NCI-H2107 treated with DMSO at 0.1 percent for 48 hours (cell line): ENCODE data around the gene TEAD1.

Experiments
- DNase-seq: peaks from one replicate; lab custom pipeline; 2025; ENCODE audit not compliant: unreplicated experiment; lab: John Stamatoyannopoulos, UW

The TEAD1 gene

GRCh38 chr11:12806113-12806512 lies 131.9 kb downstream of the TEAD1 start:
- no peak for DNase-seq

DNA sequence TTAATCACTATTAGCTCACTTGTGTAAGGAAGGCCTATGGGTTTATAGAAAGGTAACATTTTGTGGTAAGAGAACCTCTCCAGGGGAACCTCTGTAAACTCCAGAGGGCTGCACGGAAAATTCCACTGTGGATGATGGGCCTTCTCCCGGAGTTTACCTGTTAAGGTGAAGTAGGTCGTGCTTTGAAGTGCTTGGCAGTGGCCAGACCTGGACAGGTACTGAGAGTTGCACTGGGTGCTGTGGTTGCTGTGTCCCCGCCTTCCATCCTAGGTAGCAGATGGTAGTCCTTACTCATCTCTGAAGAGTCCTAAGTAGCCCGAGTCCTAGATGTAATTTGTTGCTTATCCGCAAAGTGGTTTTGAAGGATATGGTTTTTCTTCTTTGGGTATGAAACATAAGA lies 133.4 kb downstream of the TEAD1 start:
- no peak for DNase-seq

DNA sequence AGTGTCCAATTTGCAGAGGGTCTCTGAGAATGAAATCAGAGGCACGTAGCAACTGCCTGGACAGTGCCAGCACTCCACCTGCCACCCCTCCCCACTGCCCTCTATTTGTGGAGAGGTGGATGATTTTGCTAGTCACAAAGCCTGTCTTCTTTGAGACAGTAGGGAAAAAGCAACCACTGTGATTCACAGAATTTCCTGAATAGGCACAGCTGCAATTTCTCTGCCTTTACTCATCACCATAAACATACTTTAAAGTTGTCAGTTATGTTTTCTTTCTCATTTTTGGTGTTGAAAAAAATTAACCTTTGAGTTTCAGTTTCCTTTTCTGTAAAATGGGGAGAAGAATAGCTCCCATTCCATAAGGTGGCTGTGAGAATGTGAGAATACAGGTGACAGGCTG lies 134.3 kb downstream of the TEAD1 start:
- DNase-seq: no peak

DNA sequence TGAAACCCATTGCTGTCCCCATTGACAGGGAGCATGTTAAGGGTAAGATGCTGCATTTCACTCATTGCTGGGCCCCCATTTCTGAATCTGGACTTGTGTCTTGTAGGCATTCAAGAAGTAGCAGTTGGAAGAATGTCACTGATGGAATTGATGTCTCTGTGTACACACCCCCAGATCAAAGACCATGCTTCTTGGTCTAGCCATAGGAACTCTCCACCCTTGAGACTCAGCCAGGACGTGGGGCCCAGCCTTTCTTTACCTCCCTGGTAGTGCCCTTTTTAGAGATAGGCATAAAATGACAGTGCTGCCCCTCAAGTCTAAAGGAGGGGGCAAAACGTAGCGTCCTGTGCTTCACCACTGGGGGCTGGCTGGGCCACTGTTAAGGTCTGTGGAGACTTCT lies 135.1 kb downstream of the TEAD1 start:
- no peak for DNase-seq

DNA sequence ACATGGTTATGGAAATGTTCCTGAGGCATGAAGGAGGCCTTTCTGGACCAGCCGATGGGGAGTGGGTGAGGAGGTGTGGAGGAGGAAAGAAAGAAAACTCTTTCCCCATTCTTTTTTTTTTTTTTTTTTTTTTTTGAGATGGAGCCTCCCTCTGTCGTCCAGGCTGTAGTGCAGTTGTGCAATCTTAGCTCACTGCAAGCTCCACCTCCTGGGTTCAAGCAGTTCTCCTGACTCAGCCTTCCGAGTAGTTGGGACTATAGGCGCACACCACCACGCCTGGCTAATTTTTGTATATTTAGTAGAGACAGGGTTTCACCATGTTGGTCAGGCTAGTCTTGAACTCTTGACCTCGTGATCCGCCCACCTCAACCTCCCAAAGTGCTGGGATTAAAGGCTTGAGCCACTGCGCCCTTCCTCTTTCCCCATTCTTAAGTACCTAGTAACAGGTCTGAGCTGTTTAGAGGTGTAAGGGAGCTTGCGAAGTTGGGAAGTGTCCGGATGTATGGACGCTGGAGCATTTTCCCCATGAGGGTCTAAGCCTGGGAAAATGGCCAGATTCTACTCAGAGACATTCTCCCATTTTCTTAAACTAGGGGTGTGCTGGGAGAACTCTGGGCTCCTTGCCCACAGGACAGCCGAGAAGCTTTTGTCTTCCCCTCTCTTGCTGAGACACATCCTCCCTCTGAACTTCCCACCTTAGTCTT lies 135.8 kb downstream of the TEAD1 start:
- DNase-seq: no peak

- no peak for DNase-seq
These were observed 136.3 kb downstream of the TEAD1 start for GRCh38 chr11:12810568-12810894.

- DNase-seq: no peak
These were observed 137.6 kb downstream of the TEAD1 start for GRCh38 chr11:12811861-12812260.

DNA sequence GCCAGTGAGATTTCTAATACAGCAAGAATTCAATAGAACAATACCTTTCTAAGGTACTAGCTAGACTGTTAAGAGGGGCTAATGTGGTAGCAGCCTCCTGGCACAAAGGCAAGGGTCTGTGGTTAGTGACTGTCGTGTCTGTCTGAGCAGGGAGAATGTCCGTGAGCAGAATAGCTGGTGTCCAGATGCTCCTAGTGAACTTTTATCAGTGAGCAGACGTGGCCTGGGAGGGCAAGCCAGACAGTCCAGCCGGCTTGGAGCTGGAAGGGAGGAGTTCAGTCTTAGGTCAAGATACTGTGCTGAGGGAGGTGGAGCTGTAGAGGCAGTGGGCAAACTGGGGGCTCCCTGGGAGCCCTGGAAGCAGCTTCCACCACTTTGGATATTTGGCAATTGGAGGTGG lies 138.6 kb downstream of the TEAD1 start:
- no peak for DNase-seq

GRCh38 chr11:12813371-12814225 lies 139.4 kb downstream of the TEAD1 start:
- DNase-seq: no peak

DNA sequence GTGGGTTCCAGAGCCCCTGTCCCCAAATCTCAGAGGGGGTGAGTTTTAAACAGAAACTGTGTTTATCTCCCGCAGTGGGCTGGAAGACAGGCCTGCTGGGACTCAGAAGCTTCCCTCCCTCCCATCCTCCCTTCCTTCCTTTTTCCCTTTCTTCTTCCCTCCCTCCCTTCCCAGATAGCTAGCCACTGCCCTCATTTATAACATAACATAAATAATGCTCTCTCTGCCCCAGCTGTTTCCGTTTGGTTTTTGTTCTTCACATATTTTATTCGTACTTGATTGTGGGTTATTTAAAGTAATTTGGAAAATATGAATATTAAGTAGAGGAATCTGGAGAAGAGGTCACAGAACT lies 140.9 kb downstream of the TEAD1 start:
- DNase-seq: no peak

DNA sequence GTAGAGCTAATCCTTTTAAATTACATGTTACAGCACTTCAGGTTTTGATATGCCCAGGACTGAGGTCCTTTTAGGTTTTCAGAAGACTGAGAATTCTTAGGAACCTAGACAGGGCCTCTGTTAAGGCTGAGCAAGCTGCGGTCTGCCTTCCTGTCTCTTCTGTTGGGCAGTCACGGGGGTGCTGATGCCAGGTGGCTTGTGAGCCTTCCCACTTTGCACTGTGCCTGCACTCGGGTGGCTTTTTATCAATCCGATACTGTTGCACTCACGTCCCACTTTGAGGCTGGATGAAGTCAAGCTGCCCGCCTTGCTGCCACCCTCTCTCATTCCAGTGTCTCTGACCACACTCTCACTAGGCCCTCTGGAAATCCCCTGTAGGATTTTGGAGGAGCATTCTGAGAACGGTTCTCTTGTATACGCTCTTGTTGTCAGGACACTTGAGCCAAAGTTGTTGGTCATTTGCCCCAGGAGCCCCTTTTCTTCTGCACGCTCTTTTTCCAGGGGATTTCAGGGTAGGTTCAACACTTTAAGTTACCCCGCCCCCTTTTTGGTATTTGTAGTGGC lies 141.8 kb downstream of the TEAD1 start:
- no peak for DNase-seq

GRCh38 chr11:12817681-12818332 lies 143.6 kb downstream of the TEAD1 start:
- DNase-seq: no peak

GRCh38 chr11:12818333-12819015 lies 144.3 kb downstream of the TEAD1 start:
- no peak for DNase-seq

GRCh38 chr11:12822392-12823022 lies 148.3 kb downstream of the TEAD1 start:
- DNase-seq: no peak

GRCh38 chr11:12824281-12825041 lies 150.2 kb downstream of the TEAD1 start:
- DNase-seq: no peak

DNA sequence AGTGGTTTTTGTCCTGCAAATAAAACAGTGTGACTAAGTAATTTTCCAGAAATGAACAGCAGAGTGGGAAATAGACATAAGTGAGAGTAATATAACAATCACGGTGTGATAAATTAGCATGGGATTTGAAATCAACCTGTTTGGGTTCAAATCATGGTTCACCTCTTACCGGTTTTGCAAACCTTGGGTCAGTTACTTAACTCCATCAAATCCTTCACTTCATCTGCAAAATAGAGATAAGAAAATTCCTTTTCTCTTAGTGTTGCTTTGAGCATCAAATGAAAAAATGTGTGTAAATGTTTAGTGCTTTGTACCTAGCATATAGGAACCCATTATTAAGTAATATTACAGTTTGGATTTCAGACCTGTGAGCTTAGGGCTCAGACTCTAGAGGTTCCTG lies 152.2 kb downstream of the TEAD1 start:
- DNase-seq: no peak

DNA sequence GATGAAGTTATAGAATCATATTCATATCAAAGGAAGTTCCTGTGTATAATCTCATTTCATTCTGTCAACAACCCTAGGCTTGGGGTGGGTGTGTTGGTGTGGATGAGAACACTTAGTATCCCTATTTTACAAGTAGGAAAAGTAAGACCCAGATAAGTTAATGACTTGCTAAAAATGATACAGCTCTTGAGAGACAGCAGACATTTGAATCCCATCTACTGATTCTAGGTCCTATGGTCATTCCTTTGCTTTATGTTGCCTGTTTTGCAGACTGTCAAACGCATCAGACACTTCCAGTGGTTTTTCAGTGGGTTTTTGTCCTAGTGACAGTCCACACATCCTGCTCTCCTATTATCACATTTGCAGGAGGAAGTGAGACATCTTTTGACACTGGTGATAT lies 153.1 kb downstream of the TEAD1 start:
- DNase-seq: no peak

GRCh38 chr11:12827929-12828812 lies 153.9 kb downstream of the TEAD1 start:
- DNase-seq: peak; percentile 88

GRCh38 chr11:12829131-12829530 lies 154.9 kb downstream of the TEAD1 start:
- no peak for DNase-seq
